H1 (cell line): ENCODE measurements around the gene SLC22A15. TPM values are rescaled to one million over a fixed set of nuclear protein-coding genes. Genes with fewer than 3 reads are reported as not detected.

ENCODE experiments used
- CTCF ChIA-PET: fragments of 300-600 bp; sonication (Branson Sonifier 250); formaldehyde crosslinking; loops from one replicate; lab custom pipeline; 2021; ENCODE audit not compliant: partially characterized antibody; lab: Charles Lee
- POLR2A ChIA-PET: fragments of 300-600 bp; sonication (Branson Sonifier 250); formaldehyde crosslinking; loops from one replicate; lab custom pipeline; 2021; ENCODE audit warnings: inconsistent platforms; ENCODE audit not compliant: partially characterized antibody; lab: Charles Lee
- DNase-seq, 2 experiments: peaks; one replicate each; pipeline versions ENCODE4 v3.0.0 to v3.0.0-alpha.2; 2010 to 2022; ENCODE audit warnings: low spot score in 2 of 2, low read depth in 1 of 2, mixed read lengths in 1 of 2
- FAIRE-seq: peaks from 2 replicates; lab custom pipeline; 2011; peaks lifted over from hg19 to GRCh38; lab: Jason Lieb, UNC
- H2AFZ ChIP-seq: 2 replicates; pipeline ENCODE4 v1.8.1; 2012; ENCODE audit warnings: low read length, inconsistent platforms
- H2AK5ac ChIP-seq: 2 replicates; pipeline ENCODE4 v1.6.1; 2013; ENCODE audit warnings: low read depth, low read length
- H2BK120ac ChIP-seq: replicated peaks from 2 replicates; pipeline ENCODE3; 2013; ENCODE audit warnings: low read depth, low read length, inconsistent platforms
- H2BK12ac ChIP-seq: 2 replicates; pipeline ENCODE4 v1.6.1; 2013; ENCODE audit warnings: low read depth, low read length
- H2BK15ac ChIP-seq: 2 replicates; pipeline ENCODE4 v1.6.1; 2013; ENCODE audit warnings: low read length
- H2BK20ac ChIP-seq: 2 replicates; pipeline ENCODE4 v1.6.1; 2013; ENCODE audit warnings: low read length
- H2BK5ac ChIP-seq: 2 replicates; pipeline ENCODE4 v1.6.1; 2013; ENCODE audit warnings: low read depth, low read length
- H3K14ac ChIP-seq: 2 replicates; pipeline ENCODE4 v1.6.1; 2013; ENCODE audit warnings: inconsistent platforms; ENCODE audit not compliant: insufficient read length
- H3K18ac ChIP-seq: 2 replicates; pipeline ENCODE4 v1.6.1; 2013; ENCODE audit warnings: low read length; ENCODE audit errors: extremely low read depth
- H3K23ac ChIP-seq: 2 replicates; pipeline ENCODE4 v1.6.1; 2013; ENCODE audit warnings: inconsistent platforms; ENCODE audit not compliant: insufficient read length
- H3K23me2 ChIP-seq: 2 replicates; pipeline ENCODE4 v1.6.1; 2013; ENCODE audit warnings: low read depth, low read length
- H3K27ac ChIP-seq: 2 replicates; pipeline ENCODE4 v1.6.1; 2011; ENCODE audit warnings: low read depth, low read length, inconsistent platforms
- H3K27me3 ChIP-seq, 4 experiments: replicated peaks in 1 of 4; 1 replicate in 1 of 4; 2 replicates in 3 of 4; pipeline versions ENCODE4 v1.6.1 to v1.8.1; 2011 to 2013; ENCODE audit warnings: low read length in 3 of 4, mild to moderate bottlenecking in 3 of 4, inconsistent platforms in 2 of 4, mixed read lengths in 2 of 4, moderate library complexity in 1 of 4; ENCODE audit not compliant: control insufficient read depth in 3 of 4, insufficient read depth in 3 of 4; ENCODE audit errors: extremely low read depth in 1 of 4
- H3K36me3 ChIP-seq, 4 experiments: 2 replicates each; pipeline versions ENCODE4 v1.6.1 to v1.8.1; 2011 to 2013; ENCODE audit warnings: mild to moderate bottlenecking in 4 of 4, low read length in 3 of 4, moderate library complexity in 2 of 4, control low read depth in 1 of 4, inconsistent platforms in 1 of 4; ENCODE audit not compliant: insufficient read depth in 4 of 4, control insufficient read depth in 2 of 4
- H3K4ac ChIP-seq: replicated peaks from 2 replicates; pipeline ENCODE3; 2013; ENCODE audit warnings: low read length, low read depth, mixed read lengths, inconsistent platforms; ENCODE audit not compliant: insufficient read length
- H3K4me1 ChIP-seq, 4 experiments: replicated peaks in 1 of 4; 1 replicate in 1 of 4; 2 replicates in 3 of 4; pipeline versions ENCODE4 v1.6.1 to v1.8.1; 2011 to 2013; ENCODE audit warnings: low read length in 3 of 4, inconsistent platforms in 2 of 4, mixed read lengths in 1 of 4; ENCODE audit not compliant: insufficient read depth in 4 of 4, control insufficient read depth in 3 of 4
- H3K4me2 ChIP-seq, 2 experiments: 2 replicates each; pipeline versions ENCODE4 v1.6.1 to v1.8.1; 2011 to 2013; ENCODE audit warnings: low read depth in 2 of 2, low read length in 2 of 2, control low read depth in 1 of 2, inconsistent platforms in 1 of 2, mild to moderate bottlenecking in 1 of 2; ENCODE audit not compliant: insufficient read depth in 1 of 2
- H3K4me3 ChIP-seq, 4 experiments: fragments of 200-600, 300-600 bp in 1 of 4; sonication (generic), shearing (Covaris generic), sonication (Bioruptor Twin) in 1 of 4; 2 replicates each; pipeline versions ENCODE4 v1.5.1 to v1.8.1; 2011 to 2016; ENCODE audit warnings: low read length in 4 of 4, low read depth in 3 of 4, control low read depth in 2 of 4, inconsistent platforms in 2 of 4, mild to moderate bottlenecking in 2 of 4, mixed read lengths in 1 of 4, moderate library complexity in 1 of 4; ENCODE audit not compliant: insufficient read depth in 2 of 4; ENCODE audit errors: extremely low read depth in 1 of 4
- H3K56ac ChIP-seq: replicated peaks from 2 replicates; pipeline ENCODE3; 2013; ENCODE audit warnings: low read depth, mild to moderate bottlenecking, mixed read lengths, low read length, inconsistent platforms; ENCODE audit not compliant: insufficient read length
- H3K79me1 ChIP-seq: 2 replicates; pipeline ENCODE4 v1.6.1; 2013; ENCODE audit warnings: low read depth, low read length, control low read depth
- H3K79me2 ChIP-seq, 2 experiments: 2 replicates each; pipeline versions ENCODE4 v1.6.1 to v1.8.1; 2012 to 2013; ENCODE audit warnings: low read length in 2 of 2, mild to moderate bottlenecking in 2 of 2, inconsistent platforms in 1 of 2; ENCODE audit not compliant: insufficient read depth in 2 of 2, control insufficient read depth in 1 of 2
- H3K9ac ChIP-seq, 4 experiments: replicated peaks in 1 of 4; 1 replicate in 1 of 4; 2 replicates in 3 of 4; pipeline versions ENCODE4 v1.6.1 to v1.8.1; 2011 to 2013; ENCODE audit warnings: low read depth in 3 of 4, low read length in 3 of 4, control low read depth in 2 of 4, mild to moderate bottlenecking in 2 of 4, moderate library complexity in 2 of 4, inconsistent platforms in 1 of 4; ENCODE audit errors: extremely low read depth in 1 of 4
- H3K9me3 ChIP-seq, 2 experiments: 2 replicates each; pipeline versions ENCODE4 v1.6.1 to v1.8.1; 2012 to 2013; ENCODE audit warnings: mild to moderate bottlenecking in 2 of 2, moderate library complexity in 2 of 2, control low read depth in 1 of 2, inconsistent platforms in 1 of 2, low read depth in 1 of 2, low read length in 1 of 2, mixed read lengths in 1 of 2; ENCODE audit not compliant: insufficient read depth in 2 of 2
- H4K20me1 ChIP-seq, 2 experiments: replicated peaks in 1 of 2; 2 replicates each; pipeline versions ENCODE3 to v1.8.1; 2011 to 2013; ENCODE audit warnings: inconsistent platforms in 2 of 2, low read length in 2 of 2, mild to moderate bottlenecking in 1 of 2; ENCODE audit not compliant: insufficient read depth in 2 of 2, control insufficient read depth in 1 of 2
- H4K5ac ChIP-seq: 2 replicates; pipeline ENCODE4 v1.6.1; 2013; ENCODE audit warnings: low read length, low read depth, mixed read lengths, inconsistent platforms; ENCODE audit not compliant: insufficient read length
- H4K8ac ChIP-seq: 2 replicates; pipeline ENCODE4 v1.8.0; 2013; ENCODE audit warnings: mild to moderate bottlenecking, moderate library complexity, low read length, inconsistent platforms; ENCODE audit not compliant: insufficient read depth; ENCODE audit errors: extremely low read depth
- H4K91ac ChIP-seq: replicated peaks from 2 replicates; pipeline ENCODE3; 2013; ENCODE audit warnings: low read length, mixed read lengths, inconsistent platforms; ENCODE audit not compliant: insufficient read length
- ASH2L ChIP-seq: fragments of 200-600, 300-600 bp; sonication (generic); IDR thresholded peaks from one replicate; pipeline ENCODE4 v1.7.1; 2017; ENCODE audit warnings: low read length
- BRCA1 ChIP-seq: IDR thresholded peaks from 2 replicates; pipeline ENCODE4 v1.6.1; 2012; ENCODE audit warnings: low read depth, low read length, improper control_type of control experiment
- CBX8 ChIP-seq: fragments of 300-800, 300-1000 bp; sonication (generic); IDR thresholded peaks from 2 replicates; pipeline ENCODE4 v1.7.1; 2016; ENCODE audit warnings: low read depth, low read length, borderline replicate concordance
- CHD1 ChIP-seq: IDR thresholded peaks from 2 replicates; pipeline ENCODE4 v1.6.1; 2012; ENCODE audit warnings: low read depth, low read length, improper control_type of control experiment
- EP300 ChIP-seq, 2 experiments: IDR thresholded peaks; 1 replicate in 1 of 2; 2 replicates in 1 of 2; pipeline ENCODE4 v1.6.1; 2011 to 2012; ENCODE audit warnings: low read depth in 2 of 2, low read length in 2 of 2, mild to moderate bottlenecking in 2 of 2, borderline replicate concordance in 1 of 2, inconsistent platforms in 1 of 2, moderate library complexity in 1 of 2
- GTF2F1 ChIP-seq: IDR thresholded peaks from 2 replicates; pipeline ENCODE4 v1.6.1; 2012; ENCODE audit warnings: low read depth, low read length, improper control_type of control experiment, borderline replicate concordance
- HDAC6 ChIP-seq: IDR thresholded peaks from one replicate; pipeline ENCODE4 v1.7.1; 2012; ENCODE audit warnings: low read depth, mild to moderate bottlenecking, inconsistent platforms, low read length, moderate library complexity
- JUN ChIP-seq: IDR thresholded peaks from 2 replicates; pipeline ENCODE4 v1.6.1; 2011; ENCODE audit warnings: low read depth, mild to moderate bottlenecking, improper control_type of control experiment, low read length
- KDM1A ChIP-seq: fragments of 200-600, 300-600 bp; sonication (generic); IDR thresholded peaks from 2 replicates; pipeline ENCODE4 v1.7.1; 2016; ENCODE audit warnings: mild to moderate bottlenecking, low read length, borderline replicate concordance
- SIRT6 ChIP-seq: IDR thresholded peaks from one replicate; pipeline ENCODE4 v1.7.1; 2012; ENCODE audit warnings: low read length, inconsistent platforms
- SUZ12 ChIP-seq: fragments of 200-600 bp; sonication (generic); IDR thresholded peaks from 2 replicates; pipeline ENCODE4 v1.6.1; 2012; ENCODE audit warnings: mild to moderate bottlenecking, inconsistent platforms, low read length, moderate library complexity, mixed read lengths
- TAF1 ChIP-seq: IDR thresholded peaks from 2 replicates; pipeline ENCODE4 v1.6.1; 2011; ENCODE audit warnings: mild to moderate bottlenecking, low read depth, low read length
- TEAD4 ChIP-seq: IDR thresholded peaks from 2 replicates; pipeline ENCODE4 v1.6.1; 2012; ENCODE audit warnings: low read depth, low read length, inconsistent platforms, mixed read lengths
- YY1 ChIP-seq: IDR thresholded peaks from 2 replicates; pipeline ENCODE4 v1.6.1; 2011; ENCODE audit warnings: low read depth, mild to moderate bottlenecking, low read length
- WGBS, 2 experiments: shearing (Covaris generic) in 1 of 2; methylation state at CpG; one replicate each; pipeline versions ENCODE4 v1.1.6 to v1.1.7; 2013 to 2015; ENCODE audit warnings: low lambda C conversion rate in 2 of 2, mixed read lengths in 2 of 2, inconsistent platforms in 1 of 2, low coverage in 1 of 2, missing lambda C conversion rate in 1 of 2; ENCODE audit not compliant: insufficient replicate concordance in 2 of 2, insufficient coverage in 1 of 2, insufficient read length in 1 of 2; ENCODE audit errors: extremely low coverage in 1 of 2, missing lambda C conversion rate in 1 of 2; 5-methylcytosine and 5-hydroxymethylcytosine counted together
- polyA plus RNA-seq, 7 experiments: library from polyadenylated mRNA; depleted of rRNA in 3 of 7; stranded (reverse) in 5 of 7; unstranded in 2 of 7; fragments of >200 nt in 5 of 7; fragments of 200-250 nt in 2 of 7; gene quantifications; 1 replicate in 5 of 7; 2 replicates in 1 of 7; 4 replicates in 1 of 7; pipeline versions ENCODE4 v1.2.1 to v1.2.3, GENCODE V29; 2011 to 2013; ENCODE audit warnings: missing spikeins in 2 of 7, mixed read lengths in 2 of 7
- total RNA-seq: library from RNA; stranded (reverse); fragmentation: NEBNext Ultra II Directional; extraction: Animal tissue kit (Norgen Biotek cat#: 25700); gene quantifications from 2 replicates; pipeline ENCODE4 v1.2.1, GENCODE V29; 2021

The SLC22A15 gene
- total and polyA plus RNA-seq, 2 of the 8 experiments (the other 6 are each of a cell fraction or from before 2014, with no cell fraction given), result 3.2 to 3.3 TPM

GRCh38 chr1:115975569-115976061 lies 698 bp upstream of the SLC22A15 start:
- POLR2A ChIA-PET, result interaction anchor here (0.7 to 1.6 kb wide), 3 partner anchors 18 to 138 kb away, joined by 3 to 4 read pairs (median 3); no protein-coding TSS in a partner anchor
- CTCF ChIA-PET, result interaction anchor here (0.6 to 0.9 kb wide), 2 partner anchors 95 to 142 kb away, joined by 4 read pairs; no protein-coding TSS in a partner anchor
- peak overlapping the region in 3 of 4 experiments; percentile 40 to 62 (median 43); a peak in 5 of 7 replicates for H3K9ac ChIP-seq
- TF ChIP-seq YY1 (no peak), GTF2F1 (no peak), KDM1A (peak; percentile 95; the same call in 1 of the 2 replicates), JUN (no peak), TEAD4 (no peak), CBX8 (no peak), CHD1 (no peak), SIRT6 (no peak), BRCA1 (no peak), ASH2L (no peak), TAF1 (no peak), HDAC6 (no peak), EP300 (IDR thresholded peaks at IDR 0.05; ENCODE audit: borderline replicate concordance in 1 of 2, low read depth in 2 of 2, low read length in 2 of 2) (no peak), SUZ12 (no peak)

More at GRCh38 chr1:115975569-115976061, 698 bp upstream of the SLC22A15 start:
- H4K8ac ChIP-seq, result no peak overlapping the region
- no peaks in the 10 kb centered on the region for H4K20me1 ChIP-seq
- no peak overlapping the region for H3K4ac ChIP-seq
- H3K18ac ChIP-seq, result 0 out of 2 replicates have a peak overlapping the region, but pooled peaks have one; percentile 42
- H2AFZ ChIP-seq, result peak overlapping the region; percentile 92; the same call in 1 of the 2 replicates
- no peaks in the 10 kb centered on the region; a peak in 1 of 4 replicates for H3K9me3 ChIP-seq
- H2AK5ac ChIP-seq, result no peak overlapping the region
- no peaks in the 10 kb centered on the region for H3K79me1 ChIP-seq
- H3K36me3 ChIP-seq, result no peaks in the 10 kb centered on the region
- H3K23ac ChIP-seq, result no peak overlapping the region
- H3K4me1 ChIP-seq, result peaks cover 0 to 13% (median 9%) of the 10 kb centered on the region in 4 experiments; a peak in 4 of 7 replicates
- H3K79me2 ChIP-seq, result no peaks in the 10 kb centered on the region
- H2BK20ac ChIP-seq, result no peak overlapping the region
- H3K23me2 ChIP-seq, result peaks cover 3% of the 10 kb centered on the region
- no peak overlapping the region; the same call in 1 of the 2 replicates for H3K27ac ChIP-seq
- no peak overlapping the region for H2BK120ac ChIP-seq
- H3K27me3 ChIP-seq, result no peaks in the 10 kb centered on the region
- no peak overlapping the region for H3K56ac ChIP-seq
- peak overlapping the region; percentile 53; the same call in 1 of the 2 replicates for H2BK5ac ChIP-seq
- 52% methylated on average over 11 of the region's 11 CpGs; no CpG with 5 or more reads in 1 of the 2 experiments for WGBS, 2 experiments
- H2BK12ac ChIP-seq, result no peak overlapping the region
- no peak overlapping the region for H4K91ac ChIP-seq
- DNase-seq (no peak), FAIRE-seq (no peak)
- no peak overlapping the region for H4K5ac ChIP-seq
- H3K4me3 ChIP-seq, result peak overlapping the region; percentile 64 to 77 (median 70)
- no peak overlapping the region for H2BK15ac ChIP-seq
- H3K4me2 ChIP-seq, result peak overlapping the region; percentile 75 to 91
- H3K14ac ChIP-seq, result no peak overlapping the region
